Keratinocyte (primary cell): ENCODE measurements around the gene CSF3. TPM values are rescaled to one million over a fixed set of nuclear protein-coding genes. Genes with fewer than 3 reads are reported as not detected.

ENCODE experiments used
- DNase-seq: peaks from one replicate; pipeline ENCODE4 v3.0.0-alpha.2; 2011; ENCODE audit warnings: low read depth, missing footprints, low spot score
- FAIRE-seq: peaks from 2 replicates; lab custom pipeline; 2011; peaks lifted over from hg19 to GRCh38; lab: Jason Lieb, UNC
- H2AFZ ChIP-seq: 2 replicates; pipeline ENCODE4 v1.6.0; 2012; ENCODE audit warnings: low read length, control low read depth, inconsistent platforms; ENCODE audit not compliant: control insufficient read depth
- H3K27ac ChIP-seq: 2 replicates; pipeline ENCODE4 v1.5.1; 2011; ENCODE audit warnings: low read length; ENCODE audit not compliant: control insufficient read depth, insufficient read depth
- H3K27me3 ChIP-seq: 3 replicates; pipeline ENCODE4 v1.6.0; 2011; ENCODE audit warnings: low read length; ENCODE audit not compliant: control insufficient read depth, insufficient read depth; ENCODE audit errors: extremely low read depth
- H3K36me3 ChIP-seq, 2 experiments: 2 replicates in 1 of 2; 3 replicates in 1 of 2; pipeline ENCODE4 v1.5.1; 2011; ENCODE audit warnings: low read length in 2 of 2, mild to moderate bottlenecking in 1 of 2; ENCODE audit not compliant: control insufficient read depth in 2 of 2, insufficient read depth in 2 of 2; ENCODE audit errors: extremely low read depth in 1 of 2
- H3K4me1 ChIP-seq: 3 replicates; pipeline ENCODE4 v1.5.1; 2011; ENCODE audit warnings: low read length; ENCODE audit not compliant: control insufficient read depth, insufficient read depth; ENCODE audit errors: extremely low read depth
- H3K4me2 ChIP-seq: 3 replicates; pipeline ENCODE4 v1.6.0; 2011; ENCODE audit warnings: low read depth, low read length; ENCODE audit not compliant: control insufficient read depth, insufficient read depth; ENCODE audit errors: extremely low read depth
- H3K4me3 ChIP-seq, 3 experiments: fragments of 200-600 bp in 1 of 3; sonication (generic) in 1 of 3; 2 replicates in 2 of 3; 3 replicates in 1 of 3; pipeline ENCODE4 v1.5.1; 2011 to 2016; ENCODE audit warnings: low read length in 3 of 3, mild to moderate bottlenecking in 3 of 3, control low read depth in 2 of 3, inconsistent platforms in 1 of 3, low read depth in 1 of 3, mixed read lengths in 1 of 3, mixed run types in 1 of 3, moderate library complexity in 1 of 3; ENCODE audit not compliant: control insufficient read depth in 2 of 3, insufficient read depth in 2 of 3; ENCODE audit errors: extremely low read depth in 1 of 3
- H3K79me2 ChIP-seq: 2 replicates; pipeline ENCODE4 v1.6.0; 2012; ENCODE audit warnings: low read length; ENCODE audit not compliant: control insufficient read depth, insufficient read depth
- H3K9ac ChIP-seq: 3 replicates; pipeline ENCODE4 v1.6.0; 2011; ENCODE audit warnings: low read length; ENCODE audit not compliant: control insufficient read depth, insufficient read depth; ENCODE audit errors: extremely low read depth
- H3K9me1 ChIP-seq: 3 replicates; pipeline ENCODE4 v1.6.0; 2011; ENCODE audit warnings: low read length; ENCODE audit not compliant: control insufficient read depth, insufficient read depth; ENCODE audit errors: extremely low read depth
- H3K9me3 ChIP-seq: 2 replicates; pipeline ENCODE4 v1.5.1; 2012; ENCODE audit warnings: low read depth, low read length; ENCODE audit not compliant: control insufficient read depth
- H4K20me1 ChIP-seq: 3 replicates; pipeline ENCODE4 v1.6.0; 2011; ENCODE audit warnings: low read length; ENCODE audit not compliant: control insufficient read depth, insufficient read depth; ENCODE audit errors: extremely low read depth
- EZH2 ChIP-seq: IDR thresholded peaks from one replicate; pipeline ENCODE4 v1.6.1; 2012; ENCODE audit warnings: inconsistent platforms, mild to moderate bottlenecking, low read length, moderate library complexity
- dilution Hi-C: fragments of 300-500 bp; cut with MboI; formaldehyde crosslinking; loops from one replicate; pipeline ENCODE4 v1.7.0; 2020; ENCODE audit warnings: low sequenced_read_pairs; ENCODE audit not compliant: extremely low pct_ligation_motif_present
- polyA plus RNA-seq, 5 experiments: library from polyadenylated mRNA; depleted of rRNA in 3 of 5; stranded (reverse) in 3 of 5; stranded (forward) in 1 of 5; unstranded in 1 of 5; fragments of >200 nt; gene quantifications; 1 replicate in 1 of 5; 2 replicates in 3 of 5; 3 replicates in 1 of 5; pipeline versions ENCODE4 v1.2.1 to v1.2.3, GENCODE V29; 2011 to 2012; ENCODE audit warnings: missing spikeins in 2 of 5, low read depth in 1 of 5, low replicate concordance in 1 of 5
- TF ChIP-seq, protein P1 (sequence below), 3 experiments: IDR thresholded peaks in 1 of 3; conservative IDR thresholded peaks in 1 of 3; optimal IDR thresholded peaks in 1 of 3; 2 replicates in 2 of 3; 3 replicates in 1 of 3; pipeline versions ENCODE3 to v1.5.1; 2011; ENCODE audit warnings: low read length in 3 of 3, mild to moderate bottlenecking in 3 of 3, moderate library complexity in 2 of 3, control low read depth in 1 of 3, inconsistent platforms in 1 of 3; ENCODE audit not compliant: insufficient read depth in 2 of 3; ENCODE audit errors: extremely low read depth in 1 of 3

The CSF3 gene
- polyA plus RNA-seq, 1 donor (not counting 4 experiments of a cell fraction or from before 2014, with no cell fraction given) = 0.76 TPM

DNA sequence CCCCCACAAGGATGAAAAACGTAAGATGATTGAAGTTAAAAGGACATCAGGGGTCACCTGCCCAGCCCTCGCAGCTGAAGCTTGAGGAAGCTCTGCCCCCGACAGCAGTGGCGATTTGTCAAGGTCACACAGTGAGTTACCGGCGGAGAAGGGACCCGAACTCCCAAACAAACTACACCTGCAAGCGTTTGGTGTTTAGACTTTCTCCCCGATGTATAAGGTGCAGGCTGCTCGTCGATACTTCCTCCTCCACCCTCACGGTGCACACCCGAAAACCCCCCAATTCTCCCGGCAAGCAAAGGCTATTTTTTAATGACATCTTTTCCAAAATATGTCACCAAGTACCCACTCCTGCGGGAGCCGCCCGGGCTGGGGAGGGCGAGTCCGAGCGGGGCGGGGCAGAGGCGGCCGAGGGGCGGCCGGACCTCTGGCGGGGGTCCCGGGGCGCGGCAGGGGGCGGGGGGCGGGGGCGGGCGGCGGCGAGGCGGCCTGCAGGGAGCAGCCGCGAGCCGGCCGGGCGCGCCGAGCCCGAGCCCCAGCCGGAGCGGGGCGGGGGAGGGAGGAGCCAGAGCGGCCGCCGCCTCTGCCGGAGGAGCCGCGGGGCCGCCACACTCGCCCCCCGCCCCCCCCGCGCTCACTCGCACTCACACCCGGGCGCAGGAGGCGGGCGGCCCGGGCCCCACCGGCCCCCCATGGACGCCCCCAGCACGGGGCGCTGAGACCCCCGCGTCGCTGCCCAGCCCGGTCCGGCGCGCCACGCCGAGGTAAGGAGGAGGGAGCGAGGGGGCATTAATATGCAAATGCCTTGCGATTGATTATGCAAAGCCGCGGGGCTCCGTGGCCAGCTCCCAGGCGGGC lies 47.3 kb downstream of the CSF3 start, which contains the start of gene THRA:
THRA (plus strand) TSS at position 637 of the 858 bp plus-strand sequence. CDS start 11,524 bp downstream, outside the sequence.
- no peak within 1 kb of the TSS for H3K27ac ChIP-seq
- peak within 1 kb of the TSS; percentile 81 for H3K9ac ChIP-seq
- FAIRE-seq (no peak), DNase-seq (no peak)
- H3K4me2 ChIP-seq = peak within 1 kb of the TSS; percentile 89
- H3K36me3 ChIP-seq = no peaks in the 10 kb centered on the region
- dilution Hi-C loops = no loop called here
- H2AFZ ChIP-seq = peak within 1 kb of the TSS; percentile 79
- peaks cover 12% of the 10 kb centered on the region for H3K27me3 ChIP-seq
- no peaks in the 10 kb centered on the region for H3K9me1 ChIP-seq
- TF ChIP-seq, protein P1, sequence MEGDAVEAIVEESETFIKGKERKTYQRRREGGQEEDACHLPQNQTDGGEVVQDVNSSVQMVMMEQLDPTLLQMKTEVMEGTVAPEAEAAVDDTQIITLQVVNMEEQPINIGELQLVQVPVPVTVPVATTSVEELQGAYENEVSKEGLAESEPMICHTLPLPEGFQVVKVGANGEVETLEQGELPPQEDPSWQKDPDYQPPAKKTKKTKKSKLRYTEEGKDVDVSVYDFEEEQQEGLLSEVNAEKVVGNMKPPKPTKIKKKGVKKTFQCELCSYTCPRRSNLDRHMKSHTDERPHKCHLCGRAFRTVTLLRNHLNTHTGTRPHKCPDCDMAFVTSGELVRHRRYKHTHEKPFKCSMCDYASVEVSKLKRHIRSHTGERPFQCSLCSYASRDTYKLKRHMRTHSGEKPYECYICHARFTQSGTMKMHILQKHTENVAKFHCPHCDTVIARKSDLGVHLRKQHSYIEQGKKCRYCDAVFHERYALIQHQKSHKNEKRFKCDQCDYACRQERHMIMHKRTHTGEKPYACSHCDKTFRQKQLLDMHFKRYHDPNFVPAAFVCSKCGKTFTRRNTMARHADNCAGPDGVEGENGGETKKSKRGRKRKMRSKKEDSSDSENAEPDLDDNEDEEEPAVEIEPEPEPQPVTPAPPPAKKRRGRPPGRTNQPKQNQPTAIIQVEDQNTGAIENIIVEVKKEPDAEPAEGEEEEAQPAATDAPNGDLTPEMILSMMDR (optimal IDR thresholded peaks at IDR 0.05 in 1 of 3, IDR thresholded peaks at IDR 0.05 in 1 of 3, conservative IDR thresholded peaks at IDR 0.05 in 1 of 3; ENCODE audit: extremely low read depth in 1 of 3, insufficient read depth in 2 of 3, low read length in 3 of 3) = peak in 1 of 3 experiments; percentile 36
- TF ChIP-seq EZH2 = no peak
- H3K79me2 ChIP-seq = no peaks in the 10 kb centered on the region
- H3K4me3 ChIP-seq = peak within 1 kb of the TSS; percentile 81 to 89 (median 84)
- H3K9me3 ChIP-seq = no peaks in the 10 kb centered on the region
- H3K4me1 ChIP-seq = peaks cover 28% of the 10 kb centered on the region
- no peaks in the 10 kb centered on the region for H4K20me1 ChIP-seq

DNA sequence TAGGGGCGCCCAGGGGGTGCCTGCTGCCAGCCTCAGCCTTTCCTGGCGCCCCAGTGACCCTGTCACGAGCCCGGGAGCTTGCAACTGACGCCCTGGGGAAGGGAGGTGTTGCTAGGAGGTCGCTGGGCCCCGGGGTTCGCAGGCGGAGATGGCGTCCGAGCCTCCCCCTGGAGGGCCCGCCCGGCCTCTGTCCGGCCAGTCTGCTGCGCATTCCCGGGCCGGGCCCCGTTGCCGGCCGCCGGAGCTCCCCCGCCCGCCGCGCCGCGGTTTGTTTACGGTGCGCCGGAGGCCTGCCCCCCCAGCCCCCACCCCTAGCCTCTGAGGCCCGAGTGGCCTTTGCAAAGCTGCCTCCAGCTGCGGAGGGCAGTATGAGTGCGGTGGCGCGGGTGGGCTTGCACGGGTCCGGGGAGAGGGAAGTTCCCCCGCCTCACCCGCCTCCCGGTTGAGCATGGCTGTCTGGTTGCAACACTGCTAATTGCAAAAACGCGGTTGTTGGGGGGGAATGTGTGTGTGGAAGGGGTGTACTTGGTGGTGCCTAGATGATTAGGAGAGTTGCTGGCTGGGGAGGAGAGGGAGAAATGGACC lies 48.0 kb downstream of the CSF3 start:
- no peaks in the 10 kb centered on the region for H3K9me1 ChIP-seq
- FAIRE-seq (no peak), DNase-seq (no peak)
- peaks cover 12% of the 10 kb centered on the region for H3K27me3 ChIP-seq
- H3K27ac ChIP-seq = no peak overlapping the region
- dilution Hi-C loops = no loop called here
- no peaks in the 10 kb centered on the region for H4K20me1 ChIP-seq
- peak overlapping the region; percentile 89 for H3K4me2 ChIP-seq
- H3K36me3 ChIP-seq = no peaks in the 10 kb centered on the region
- no peaks in the 10 kb centered on the region for H3K79me2 ChIP-seq
- H3K9me3 ChIP-seq = no peaks in the 10 kb centered on the region
- peak overlapping the region; percentile 81 to 89 (median 84) for H3K4me3 ChIP-seq
- H2AFZ ChIP-seq = peak overlapping the region; percentile 79
- H3K4me1 ChIP-seq = peaks cover 31% of the 10 kb centered on the region
- no peak for TF ChIP-seq EZH2
- TF ChIP-seq, protein P1 (optimal IDR thresholded peaks at IDR 0.05 in 1 of 3, IDR thresholded peaks at IDR 0.05 in 1 of 3, conservative IDR thresholded peaks at IDR 0.05 in 1 of 3; ENCODE audit: extremely low read depth in 1 of 3, insufficient read depth in 2 of 3, low read length in 3 of 3) = no peak
- H3K9ac ChIP-seq = peak overlapping the region; percentile 81
